NCI-H82 treated with DMSO at 0.1 percent for 48 hours (cell line): ENCODE data around the gene AMD1.
A peak's percentile ranks its signal among the peaks of the same experiment; 100 is the strongest.
"Not testable (repeated sequence)": the region's sequence is repeated elsewhere in the genome, so short reads cannot be mapped to it uniquely, and the experiment has no call there.

ENCODE experiments used
- DNase-seq: peaks from one replicate; lab custom pipeline; 2025; ENCODE audit not compliant: unreplicated experiment; lab: John Stamatoyannopoulos, UW

The AMD1 gene

DNA sequence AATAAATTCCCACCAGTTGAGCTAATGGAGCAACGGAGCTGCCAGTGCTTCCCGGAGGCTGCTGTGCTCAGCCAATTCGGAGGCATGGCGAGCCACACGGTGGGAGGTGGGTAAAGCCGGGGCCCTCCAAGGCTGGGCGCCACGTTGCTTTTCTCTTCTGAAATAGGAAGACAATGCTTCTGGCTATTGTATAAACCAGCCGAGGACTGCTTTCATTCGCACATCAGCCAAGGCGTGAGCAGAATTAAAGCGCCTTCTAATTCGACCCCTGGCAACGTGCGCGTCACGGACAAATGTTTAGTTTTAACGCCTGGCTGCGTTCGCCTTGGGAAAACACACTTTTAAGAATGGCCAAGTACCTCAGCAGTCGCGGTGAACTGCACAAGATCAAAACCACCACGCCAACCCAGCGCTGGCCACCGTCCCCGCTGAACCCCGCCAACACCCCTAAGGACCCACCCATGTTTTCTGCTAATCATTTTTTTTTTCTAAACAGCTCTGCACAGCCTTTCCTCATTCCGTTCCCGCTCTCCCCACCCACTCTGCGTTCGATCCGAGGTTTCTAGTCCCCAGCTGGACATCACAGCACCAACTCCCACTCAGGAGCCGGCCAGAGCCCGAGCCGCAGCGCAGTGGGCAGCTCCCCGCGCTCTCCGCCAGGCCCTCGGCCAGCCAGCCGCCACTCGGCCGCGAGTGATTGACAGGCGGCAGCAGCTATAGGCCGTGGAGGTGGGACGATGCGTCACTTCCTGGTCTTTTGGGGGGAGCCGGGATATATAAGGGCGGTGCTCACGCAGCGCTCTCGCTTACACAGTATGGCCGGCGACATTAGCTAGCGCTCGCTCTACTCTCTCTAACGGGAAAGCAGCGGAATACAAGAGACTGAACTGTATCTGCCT lies at the start of gene AMD1:
Gene AMD1, plus strand, starts transcription at position 805 of the 899 bp plus-strand sequence. CDS start 321 bp downstream, outside the sequence.
- DNase-seq = peak; percentile 91

GRCh38 chr6:110826236-110827129 lies 48.1 kb upstream of the AMD1 start:
- DNase-seq = no peak

DNA sequence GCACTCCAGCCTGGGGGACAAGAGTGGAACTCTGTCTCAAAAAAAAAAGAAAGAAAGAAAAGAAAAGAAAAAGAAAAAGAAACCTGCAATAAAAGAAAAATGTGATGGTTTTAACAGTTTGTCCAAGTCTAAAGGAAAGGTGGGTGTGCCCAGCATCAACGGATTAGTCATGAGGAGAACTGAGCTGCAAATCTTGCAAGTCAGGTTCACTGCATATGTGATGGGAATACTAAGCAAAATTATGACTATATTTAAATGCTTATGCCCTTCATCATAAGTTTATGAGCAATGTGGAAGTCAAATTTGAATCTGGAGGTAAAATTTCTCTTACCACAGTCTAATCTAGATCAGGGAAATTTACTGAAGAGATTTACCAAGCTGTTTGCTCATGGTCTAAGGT lies 46.2 kb upstream of the AMD1 start:
- no peak for DNase-seq

DNA sequence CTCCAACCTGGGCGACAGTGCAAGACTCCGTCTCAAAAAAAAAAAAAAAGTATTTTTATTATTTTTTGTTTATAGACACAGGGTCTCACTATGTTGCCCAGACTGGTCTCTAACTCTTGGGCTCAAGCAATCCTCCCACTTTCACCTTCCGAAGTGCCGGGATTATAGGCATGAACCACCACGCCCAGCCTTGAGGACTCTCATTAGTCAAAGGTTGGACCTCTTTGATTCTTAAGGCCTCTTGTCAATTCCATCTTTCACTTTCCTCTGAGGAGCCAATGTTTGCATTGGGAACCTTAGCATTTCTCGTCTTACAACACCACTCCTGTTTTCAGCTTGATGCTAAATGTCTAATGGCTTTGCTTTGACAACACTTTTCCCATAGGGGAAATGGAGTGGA lies 43.2 kb upstream of the AMD1 start:
- DNase-seq = no peak

DNA sequence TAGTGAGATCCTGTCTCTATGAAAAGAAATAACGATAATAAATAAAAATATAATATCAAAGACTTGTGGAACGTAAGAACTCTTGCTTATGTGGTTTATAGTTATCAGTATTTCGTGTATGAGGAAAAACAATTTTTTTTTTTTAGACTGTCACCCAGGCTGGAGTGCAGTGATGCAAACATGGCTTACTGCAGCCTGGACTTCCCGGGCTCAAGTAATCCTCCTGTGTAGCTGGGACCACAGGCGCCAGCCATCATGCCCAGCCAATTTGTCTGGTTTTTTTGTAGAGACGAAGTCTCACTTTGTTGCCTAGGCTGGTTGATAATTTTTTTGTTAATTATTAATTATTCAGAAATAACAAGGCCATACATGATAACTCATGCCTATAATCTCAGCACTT lies 40.8 kb upstream of the AMD1 start:
- no peak for DNase-seq

DNA sequence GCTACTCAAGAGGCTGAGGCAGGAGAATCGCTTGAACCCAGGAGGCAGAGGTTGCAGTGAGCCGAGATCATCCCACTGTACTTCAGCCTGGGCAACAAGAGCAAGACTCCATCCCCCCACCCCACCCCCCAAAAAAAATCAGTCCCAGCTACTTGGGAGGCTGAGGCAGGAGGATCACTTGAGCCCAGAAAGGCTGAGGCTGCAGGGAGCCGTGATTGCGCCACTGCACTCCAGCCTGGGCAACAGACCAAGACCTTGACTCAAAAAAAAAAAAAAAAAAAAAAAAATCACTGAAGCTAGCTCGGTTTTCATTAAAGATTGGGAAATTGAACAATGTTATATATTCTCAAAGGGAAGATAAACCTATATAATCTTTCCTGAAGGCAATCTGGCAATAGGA lies 38.8 kb upstream of the AMD1 start:
- not testable (repeated sequence) for DNase-seq

GRCh38 chr6:110841266-110841665 lies 33.3 kb upstream of the AMD1 start:
- no peak for DNase-seq

GRCh38 chr6:110849781-110850180 lies 24.8 kb upstream of the AMD1 start:
- DNase-seq = no peak

GRCh38 chr6:110852773-110853172 lies 21.8 kb upstream of the AMD1 start:
- DNase-seq = no peak

DNA sequence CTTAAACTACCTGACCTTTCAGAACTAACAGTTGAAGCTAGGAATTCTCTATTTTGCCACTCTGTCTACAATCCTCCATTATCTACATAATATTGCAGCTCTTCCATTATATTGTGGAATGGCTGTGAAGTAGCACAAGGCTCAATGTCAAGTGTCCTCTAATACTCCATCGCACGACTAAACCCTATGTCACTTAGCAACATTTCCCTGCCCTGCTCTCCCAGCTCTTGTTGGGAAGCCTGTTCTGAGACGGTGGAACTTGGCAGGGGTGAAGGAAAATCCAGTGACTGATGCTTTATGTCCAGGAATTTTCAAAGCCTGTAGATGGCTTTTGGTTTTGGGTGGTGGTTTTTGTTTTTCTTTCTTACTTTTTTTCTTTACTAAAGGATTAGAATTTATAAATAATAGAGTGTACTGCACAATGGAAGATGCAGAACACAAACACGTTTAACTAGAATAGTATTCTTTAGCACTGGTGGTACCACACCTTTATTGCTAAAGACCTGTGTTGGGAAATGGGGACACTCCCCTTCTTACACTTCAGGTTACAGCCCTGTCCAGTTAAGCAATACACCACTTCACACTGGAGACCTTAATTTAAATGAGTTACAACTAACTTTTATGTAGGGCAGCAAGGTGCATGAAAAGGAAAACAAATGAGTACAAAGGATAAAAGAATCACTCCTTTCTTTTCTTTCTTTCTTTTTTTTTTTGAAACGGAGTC lies 20.7 kb upstream of the AMD1 start:
- DNase-seq = no peak

GRCh38 chr6:110856296-110856695 lies 18.3 kb upstream of the AMD1 start:
- no peak for DNase-seq

DNA sequence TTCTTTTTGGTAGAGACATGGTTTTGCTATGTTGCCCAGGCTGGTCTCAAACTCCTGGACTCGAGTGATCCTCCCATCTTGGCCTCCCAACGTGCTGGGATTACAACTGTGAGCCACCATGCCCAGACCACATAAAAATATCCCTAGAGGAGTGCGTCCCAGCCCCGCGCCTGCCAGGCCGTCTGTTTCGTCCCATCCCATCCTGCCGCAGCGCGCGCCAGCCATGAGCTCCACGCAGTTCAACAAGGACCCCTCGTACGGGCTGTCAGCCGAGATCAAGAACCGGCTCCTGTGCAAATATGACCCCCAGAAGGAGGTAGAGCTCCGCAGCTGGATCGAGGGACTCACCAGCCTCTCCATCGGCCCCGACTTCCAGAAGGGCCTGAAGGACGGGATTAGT lies 16.6 kb upstream of the AMD1 start:
- DNase-seq = no peak

- no peak for DNase-seq
Measured at GRCh38 chr6:110858562-110859214, 15.9 kb upstream of the AMD1 start.

DNA sequence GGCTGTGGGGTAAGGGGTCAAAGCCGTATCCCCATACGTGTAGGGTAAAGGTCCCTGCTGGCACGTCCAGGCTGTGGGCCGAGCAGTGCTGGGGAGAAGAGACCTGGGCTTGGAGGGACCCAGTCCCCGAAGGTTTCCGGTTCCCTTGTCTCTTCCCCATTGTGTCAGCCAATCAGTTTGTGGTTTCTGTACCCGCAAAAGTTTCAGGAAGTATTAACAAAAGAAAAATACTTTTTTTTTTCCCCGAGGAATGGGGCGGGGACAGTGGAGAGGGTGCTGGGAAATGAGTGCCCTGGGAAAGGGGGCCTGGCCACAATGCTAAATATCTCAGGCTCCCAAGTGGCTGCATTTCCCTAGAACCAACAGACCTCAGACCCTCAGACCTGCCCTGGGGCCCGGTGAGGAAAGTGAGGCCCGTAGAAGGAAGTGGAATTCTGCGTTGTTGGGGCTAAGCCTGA lies 15.2 kb upstream of the AMD1 start:
- no peak for DNase-seq

- no peak for DNase-seq
Measured at GRCh38 chr6:110864824-110865223, 9.8 kb upstream of the AMD1 start.

DNA sequence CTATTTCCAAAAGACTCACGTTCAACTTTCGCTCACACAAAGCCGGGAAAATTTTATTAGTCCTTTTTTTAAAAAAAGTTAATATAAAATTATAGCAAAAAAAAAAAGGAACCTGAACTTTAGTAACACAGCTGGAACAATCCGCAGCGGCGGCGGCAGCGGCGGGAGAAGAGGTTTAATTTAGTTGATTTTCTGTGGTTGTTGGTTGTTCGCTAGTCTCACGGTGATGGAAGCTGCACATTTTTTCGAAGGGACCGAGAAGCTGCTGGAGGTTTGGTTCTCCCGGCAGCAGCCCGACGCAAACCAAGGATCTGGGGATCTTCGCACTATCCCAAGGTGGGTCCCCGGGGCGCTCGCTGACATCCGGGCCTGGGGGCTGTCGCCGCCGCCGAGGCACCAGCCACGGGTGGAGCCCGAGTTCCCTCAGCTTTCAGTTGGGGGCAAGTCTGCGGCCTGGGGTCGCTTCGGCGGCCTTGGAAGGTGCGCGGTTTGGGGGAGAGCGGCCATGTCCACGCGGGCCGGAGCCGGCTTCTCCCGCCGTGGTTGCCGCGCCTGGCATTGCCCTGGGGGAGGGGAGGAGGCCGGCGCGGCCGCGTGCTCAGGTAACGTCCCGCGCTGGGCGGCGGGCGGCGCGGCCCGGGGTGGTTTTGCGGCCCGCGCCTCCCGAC lies 429 bp downstream of the AMD1 start:
- DNase-seq = no peak

- DNase-seq = no peak
Measured at GRCh38 chr6:110875548-110876169, 1.1 kb downstream of the AMD1 start.

GRCh38 chr6:110876170-110876773 lies 1.7 kb downstream of the AMD1 start:
- peak; percentile 57 for DNase-seq
